Erythroblast (primary cell): Measurements from ENCODE around the gene FAM107B.

ENCODE experiments used
- DNase-seq, 2 experiments: peaks; one replicate each; lab custom pipeline; 2025; lab: John Stamatoyannopoulos, UW
- GATA1 ChIP-seq: IDR thresholded peaks from 2 replicates; pipeline ENCODE4 v1.6.1; 2011; ENCODE audit warnings: low read depth, mild to moderate bottlenecking, control low read depth, low read length, moderate library complexity
- POLR2A ChIP-seq: IDR thresholded peaks from 2 replicates; pipeline ENCODE4 v1.6.1; 2011; ENCODE audit warnings: mild to moderate bottlenecking, low read length

Gene FAM107B

DNA sequence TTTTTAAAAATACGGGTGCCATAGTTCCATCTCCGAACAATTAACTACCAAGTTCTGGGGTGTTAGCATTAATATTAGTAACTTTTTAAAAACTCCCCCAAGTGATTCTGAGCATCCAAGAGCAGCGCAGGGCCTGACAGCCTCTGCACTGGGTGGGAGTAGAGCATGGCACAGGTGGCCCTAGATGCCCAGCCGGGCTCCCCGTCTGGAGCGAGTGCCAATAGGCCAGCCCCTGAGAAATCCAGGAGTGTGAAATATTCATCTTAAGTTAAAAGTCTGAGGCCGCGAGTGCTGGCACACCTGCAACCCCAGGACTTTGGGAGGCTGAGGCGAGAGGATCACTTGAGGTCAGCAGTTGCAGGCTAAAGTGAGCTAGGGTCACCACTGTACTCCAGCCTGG is 16.2 kb downstream of the FAM107B start:
- DNase-seq = no peak
- TF ChIP-seq GATA1 (no peak), POLR2A (no peak)

DNA sequence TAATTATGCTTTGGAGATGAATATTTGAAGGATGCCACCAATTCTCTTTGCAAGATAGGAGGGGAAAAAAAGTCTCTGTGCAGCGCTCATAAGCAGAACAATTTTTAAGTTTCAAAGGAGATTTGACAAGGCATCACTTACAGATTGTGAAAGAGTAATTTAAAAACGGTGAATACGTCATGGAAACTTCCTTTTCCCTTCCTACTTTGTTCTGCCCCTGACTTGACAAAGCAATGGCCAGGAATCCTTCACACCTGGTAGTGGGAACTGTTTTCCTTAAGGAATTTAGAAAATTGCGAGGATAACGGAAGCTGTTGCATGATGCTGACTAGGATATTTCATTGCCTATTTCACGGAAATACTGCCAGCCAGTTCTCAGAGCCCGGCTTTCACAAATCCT is 16.7 kb downstream of the FAM107B start:
- TF ChIP-seq POLR2A (no peak), GATA1 (no peak)
- no peak for DNase-seq

DNA sequence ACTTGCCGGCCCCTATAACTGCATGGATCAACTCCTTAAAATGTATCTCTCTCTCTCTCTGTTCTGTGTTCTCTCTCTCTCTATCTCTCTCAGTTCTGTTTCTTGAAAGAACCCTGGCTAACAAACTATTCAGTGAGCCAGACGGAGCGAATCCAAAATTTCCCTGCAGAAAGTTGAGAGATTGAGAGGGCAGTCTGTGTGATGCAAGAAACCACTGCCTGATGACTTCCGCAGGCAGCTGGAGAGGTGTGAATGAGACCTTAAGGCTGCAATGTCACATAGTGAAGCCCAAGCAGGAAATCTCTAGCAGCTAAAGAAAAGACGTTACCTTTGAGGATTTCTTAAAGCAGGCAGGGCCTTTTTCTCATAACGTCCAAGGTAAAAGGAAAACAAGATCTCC is 17.3 kb downstream of the FAM107B start:
- DNase-seq = no peak
- no peak for TF ChIP-seq POLR2A
- no peak for TF ChIP-seq GATA1

GRCh38 chr10:14753441-14753840 is 21.3 kb downstream of the FAM107B start:
- DNase-seq = no peak
- no peak for TF ChIP-seq GATA1
- TF ChIP-seq POLR2A = no peak

GRCh38 chr10:14751921-14752320 is 22.8 kb downstream of the FAM107B start:
- TF ChIP-seq GATA1 (no peak), POLR2A (no peak)
- DNase-seq = no peak

DNA sequence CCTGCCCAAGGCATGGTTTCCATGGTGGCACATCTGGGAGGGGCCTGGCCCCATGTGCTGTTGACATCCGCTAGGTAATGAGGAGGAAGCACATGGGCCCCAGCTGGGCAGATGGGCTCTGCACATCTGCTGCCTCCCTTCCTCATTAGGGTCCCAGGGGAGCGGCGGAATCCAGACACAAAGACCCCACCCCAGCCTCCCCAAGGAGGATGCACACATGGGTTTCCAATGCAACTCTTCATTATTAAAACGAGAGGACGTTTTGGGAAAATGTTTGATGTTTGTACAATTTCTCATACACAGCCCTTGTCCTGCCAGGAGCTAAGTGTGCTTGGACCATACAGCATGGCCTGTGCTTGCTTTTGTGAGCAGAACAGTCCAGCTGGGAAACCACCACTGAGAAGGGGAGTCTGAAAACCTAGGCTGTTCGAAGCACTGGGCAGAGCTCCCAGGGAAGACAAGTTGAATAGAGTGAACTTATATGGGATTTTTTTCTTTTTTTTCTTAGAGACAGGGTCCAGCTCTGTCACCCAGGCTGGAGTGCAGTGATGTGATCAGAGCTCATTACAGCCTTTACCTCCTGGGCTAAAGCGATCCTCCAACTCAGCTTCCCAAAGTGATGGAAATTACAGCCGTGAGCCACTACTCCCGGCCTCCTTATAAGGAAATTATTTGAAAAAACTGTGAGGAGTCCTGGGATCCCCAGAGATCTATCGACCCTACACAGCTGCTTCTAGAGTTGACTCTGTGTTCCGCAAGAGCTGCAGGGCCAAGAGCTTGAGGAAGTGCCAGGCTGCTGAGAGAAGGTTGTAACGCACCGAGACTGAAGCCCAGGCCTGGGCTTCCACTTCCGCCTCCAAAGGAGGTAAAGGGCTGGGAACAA is 23.4 kb downstream of the FAM107B start:
- no peak for DNase-seq
- TF ChIP-seq GATA1 = no peak
- no peak for TF ChIP-seq POLR2A

DNA sequence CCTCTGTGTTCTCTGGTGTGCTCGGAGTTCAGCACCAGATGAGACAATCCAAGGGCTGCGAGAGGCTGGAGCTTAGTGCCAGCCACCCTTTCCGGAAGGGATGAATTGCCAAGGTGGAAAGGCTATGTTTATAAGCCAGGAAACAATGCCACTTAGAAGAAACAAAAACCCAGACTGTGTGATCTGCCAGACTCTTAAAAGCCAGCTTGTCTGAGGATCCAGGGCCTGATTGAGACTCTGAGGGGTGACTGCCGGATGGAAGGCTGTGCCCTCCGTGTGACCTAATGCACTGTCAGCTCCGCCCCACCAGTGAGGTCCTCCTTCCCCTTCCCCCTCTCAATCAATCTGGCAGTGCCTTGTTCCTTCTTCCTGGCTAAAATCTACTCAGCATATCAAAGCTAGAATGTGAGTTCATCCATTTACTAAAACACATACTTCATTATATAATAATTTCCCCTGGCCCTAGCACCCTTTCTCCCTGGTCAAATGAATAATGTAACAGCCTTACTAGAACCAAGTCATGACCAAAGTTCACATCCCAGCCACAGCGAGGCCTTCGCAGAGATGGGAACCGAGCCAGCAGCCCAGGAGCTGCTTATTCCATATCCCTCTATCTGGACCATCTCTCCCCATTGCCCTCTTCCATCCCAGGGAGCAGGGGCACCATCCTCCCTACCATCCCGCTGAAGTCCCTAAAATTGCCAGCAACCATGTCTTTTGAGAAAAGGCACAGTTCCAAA is 25.5 kb downstream of the FAM107B start:
- no peak for TF ChIP-seq POLR2A
- TF ChIP-seq GATA1 = no peak
- DNase-seq = no peak

DNA sequence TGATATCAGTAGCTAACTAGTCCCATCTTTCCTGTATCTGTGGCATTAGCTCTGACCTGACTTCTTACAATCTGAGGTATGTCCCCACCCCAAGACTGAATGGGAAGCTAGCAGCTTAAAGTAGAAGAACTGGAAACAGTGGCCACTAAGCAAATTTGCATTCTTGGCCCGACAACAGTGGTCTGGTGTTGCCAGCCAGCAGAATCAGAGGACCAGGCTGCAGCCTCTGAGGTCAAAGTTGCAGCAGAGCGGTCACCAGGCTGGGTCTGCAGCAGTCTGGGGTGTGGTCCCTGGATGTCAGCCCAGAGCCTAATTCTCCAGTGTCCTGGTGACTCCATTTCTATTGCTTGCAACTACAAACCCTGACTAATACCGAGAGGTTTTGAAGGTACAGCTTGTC is 26.3 kb downstream of the FAM107B start:
- DNase-seq = no peak
- TF ChIP-seq POLR2A (no peak), GATA1 (no peak)

GRCh38 chr10:14742815-14743214 is 31.9 kb downstream of the FAM107B start:
- TF ChIP-seq POLR2A = no peak
- TF ChIP-seq GATA1 = no peak
- DNase-seq = no peak

GRCh38 chr10:14742382-14742781 is 32.3 kb downstream of the FAM107B start:
- TF ChIP-seq GATA1 = no peak
- no peak for TF ChIP-seq POLR2A
- no peak for DNase-seq

GRCh38 chr10:14740684-14741247 is 33.9 kb downstream of the FAM107B start:
- DNase-seq = no peak
- TF ChIP-seq POLR2A (no peak), GATA1 (no peak)

GRCh38 chr10:14737808-14738545 is 36.7 kb downstream of the FAM107B start:
- no peak for DNase-seq
- TF ChIP-seq GATA1 (no peak), POLR2A (no peak)

DNA sequence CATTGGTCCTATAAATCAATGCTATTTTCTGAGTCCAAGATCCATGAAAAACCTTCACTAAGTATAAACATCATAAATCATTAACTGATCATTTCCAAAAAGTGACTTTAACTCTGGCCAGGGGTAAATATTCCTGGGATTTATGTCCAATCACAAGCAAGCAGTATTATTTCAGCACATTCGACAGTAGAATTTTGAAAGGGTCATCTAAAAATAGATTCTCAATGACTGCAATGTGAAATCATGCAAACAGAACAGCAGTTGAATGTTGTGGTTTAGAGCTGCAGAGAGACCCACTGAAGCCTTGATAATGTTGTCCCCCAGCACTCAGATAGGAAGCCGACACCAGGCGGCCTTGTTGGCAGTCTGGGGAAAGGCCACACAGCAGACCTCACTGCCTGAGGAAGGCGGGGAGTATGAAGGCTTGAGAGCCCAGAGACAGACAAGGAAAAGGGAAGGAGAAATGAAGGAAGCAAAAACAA is 38.1 kb downstream of the FAM107B start:
- DNase-seq = no peak
- no peak for TF ChIP-seq POLR2A
